ENCODE results near the gene ADCK1. TPM values are rescaled to one million over a fixed set of nuclear protein-coding genes. Genes with fewer than 3 reads are reported as not detected.

Gene ADCK1
- total and polyA plus RNA-seq, 2 of the 13 experiments (the other 11 are each of a cell fraction or from before 2014, with no cell fraction given) = 3.9 to 6.3 TPM

DNA sequence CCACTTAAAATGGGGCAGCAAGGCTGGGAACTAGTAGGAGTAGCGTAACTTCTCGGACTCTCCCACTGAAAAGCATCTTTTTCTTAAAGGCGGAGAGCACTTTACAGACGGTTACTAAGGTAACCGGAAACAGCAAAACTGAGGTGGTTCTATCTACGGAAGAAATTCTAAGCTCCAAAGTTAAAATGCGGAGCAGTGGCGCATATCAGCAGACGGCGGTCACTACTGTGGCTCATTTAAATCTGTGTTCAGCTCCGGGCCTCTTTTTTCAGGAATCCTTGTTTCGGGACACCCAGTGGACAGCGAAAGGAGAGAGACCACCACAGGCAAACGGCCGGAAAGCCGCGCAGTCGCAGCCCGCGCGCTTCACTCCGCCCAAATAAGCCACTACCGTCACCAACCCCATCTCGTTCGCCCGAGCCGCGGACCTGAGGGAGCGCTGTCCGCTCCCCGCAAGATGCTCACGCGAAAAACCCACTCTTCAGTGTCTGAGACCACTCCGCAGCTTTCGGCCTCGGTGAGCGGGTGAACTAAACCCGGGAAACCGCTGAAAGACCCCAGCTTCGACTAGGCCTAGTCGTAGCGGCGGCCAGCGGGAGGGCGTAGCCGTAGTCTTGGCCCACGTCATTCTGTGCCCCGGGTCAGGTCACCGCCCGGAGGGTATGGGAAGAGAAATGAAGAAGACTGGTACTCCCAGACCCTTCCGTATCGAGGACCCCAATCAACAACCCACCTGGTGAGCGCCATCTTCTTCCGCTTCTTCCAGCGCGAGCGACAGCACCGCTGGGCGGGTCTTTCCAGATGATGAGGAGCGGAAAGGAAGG, 39.3 kb upstream of the ADCK1 start, which contains the start of gene SNW1 (continued):
- no peak for TF ChIP-seq XRCC5 (optimal IDR thresholded peaks at IDR 0.05; ENCODE audit: low read length)
- 0 out of 2 replicates have a peak, but pooled peaks have one; percentile 21 for TF ChIP-seq NFYB (CRISPR knock-in tag; IDR thresholded peaks at IDR 0.05)
- peak; percentile 36; the same call in 1 of the 2 replicates for TF ChIP-seq FIP1L1 (IDR thresholded peaks at IDR 0.05; ENCODE audit: borderline replicate concordance, insufficient read depth, low read depth, low read length)
- no peak for TF ChIP-seq SMC3 (IDR thresholded peaks at IDR 0.05; ENCODE audit: low read length)
- TF ChIP-seq CREB1 (IDR thresholded peaks at IDR 0.05) = peak; percentile 32
- TF ChIP-seq CREB1 (CRISPR knock-in tag; IDR thresholded peaks at IDR 0.05) = no peak; the same call in 1 of the 2 replicates
- TF ChIP-seq GATA4 (IDR thresholded peaks at IDR 0.05; ENCODE audit: borderline replicate concordance, low read depth) = no peak
- TF ChIP-seq, protein P1, sequence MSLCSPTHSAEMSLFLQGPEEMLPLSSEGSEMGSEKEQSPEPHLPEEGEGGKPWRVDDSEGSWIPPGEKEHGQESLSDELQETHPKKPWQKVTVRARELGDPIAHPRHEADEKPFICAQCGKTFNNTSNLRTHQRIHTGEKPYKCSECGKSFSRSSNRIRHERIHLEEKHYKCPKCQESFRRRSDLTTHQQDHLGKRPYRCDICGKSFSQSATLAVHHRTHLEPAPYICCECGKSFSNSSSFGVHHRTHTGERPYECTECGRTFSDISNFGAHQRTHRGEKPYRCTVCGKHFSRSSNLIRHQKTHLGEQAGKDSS (CRISPR knock-in tag; IDR thresholded peaks at IDR 0.05; ENCODE audit: borderline replicate concordance, low read depth) = no peak
- no peak for TF ChIP-seq ZNF468 (CRISPR knock-in tag; IDR thresholded peaks at IDR 0.05)
- TF ChIP-seq, protein P2, sequence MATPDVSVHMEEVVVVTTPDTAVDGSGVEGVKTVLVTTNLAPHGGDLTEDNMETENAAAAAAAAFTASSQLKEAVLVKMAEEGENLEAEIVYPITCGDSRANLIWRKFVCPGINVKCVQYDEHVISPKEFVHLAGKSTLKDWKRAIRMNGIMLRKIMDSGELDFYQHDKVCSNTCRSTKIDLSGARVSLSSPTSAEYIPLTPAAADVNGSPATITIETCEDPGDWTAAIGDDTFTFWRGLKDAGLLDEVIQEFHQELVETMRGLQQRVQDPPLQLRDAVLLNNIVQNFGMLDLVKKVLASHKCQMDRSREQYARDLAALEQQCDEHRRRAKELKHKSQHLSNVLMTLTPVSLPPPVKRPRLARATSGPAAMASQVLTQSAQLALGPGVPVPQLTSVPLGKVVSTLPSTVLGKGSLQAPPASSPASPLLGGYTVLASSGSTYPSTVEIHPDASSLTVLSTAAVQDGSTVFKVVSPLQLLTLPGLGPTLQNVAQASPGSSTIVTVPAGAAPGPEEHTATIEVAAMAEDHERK (CRISPR knock-in tag; IDR thresholded peaks at IDR 0.05; ENCODE audit: low read depth) = peak; percentile 33; the same call in 1 of the 2 replicates
- TF ChIP-seq, protein P3, sequence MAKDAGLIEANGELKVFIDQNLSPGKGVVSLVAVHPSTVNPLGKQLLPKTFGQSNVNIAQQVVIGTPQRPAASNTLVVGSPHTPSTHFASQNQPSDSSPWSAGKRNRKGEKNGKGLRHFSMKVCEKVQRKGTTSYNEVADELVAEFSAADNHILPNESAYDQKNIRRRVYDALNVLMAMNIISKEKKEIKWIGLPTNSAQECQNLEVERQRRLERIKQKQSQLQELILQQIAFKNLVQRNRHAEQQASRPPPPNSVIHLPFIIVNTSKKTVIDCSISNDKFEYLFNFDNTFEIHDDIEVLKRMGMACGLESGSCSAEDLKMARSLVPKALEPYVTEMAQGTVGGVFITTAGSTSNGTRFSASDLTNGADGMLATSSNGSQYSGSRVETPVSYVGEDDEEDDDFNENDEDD (CRISPR knock-in tag; IDR thresholded peaks at IDR 0.05; ENCODE audit: borderline replicate concordance) = peak; percentile 29; the same call in 1 of the 2 replicates
- peak; percentile 63 for TF ChIP-seq ETV5 (CRISPR knock-in tag; IDR thresholded peaks at IDR 0.05; ENCODE audit: borderline replicate concordance)
- TF ChIP-seq ZNF484 (CRISPR knock-in tag; IDR thresholded peaks at IDR 0.05; ENCODE audit: borderline replicate concordance, low read depth) = no peak
- TF ChIP-seq LCORL (IDR thresholded peaks at IDR 0.05) = no peak
- TF ChIP-seq LCORL (CRISPR knock-in tag; IDR thresholded peaks at IDR 0.05) = peak; percentile 48; the same call in 1 of the 2 replicates
- TF ChIP-seq, protein P4, sequence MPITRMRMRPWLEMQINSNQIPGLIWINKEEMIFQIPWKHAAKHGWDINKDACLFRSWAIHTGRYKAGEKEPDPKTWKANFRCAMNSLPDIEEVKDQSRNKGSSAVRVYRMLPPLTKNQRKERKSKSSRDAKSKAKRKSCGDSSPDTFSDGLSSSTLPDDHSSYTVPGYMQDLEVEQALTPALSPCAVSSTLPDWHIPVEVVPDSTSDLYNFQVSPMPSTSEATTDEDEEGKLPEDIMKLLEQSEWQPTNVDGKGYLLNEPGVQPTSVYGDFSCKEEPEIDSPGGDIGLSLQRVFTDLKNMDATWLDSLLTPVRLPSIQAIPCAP (CRISPR knock-in tag; IDR thresholded peaks at IDR 0.05; ENCODE audit: low read depth) = no peak
- TF ChIP-seq ZFX (CRISPR knock-in tag; IDR thresholded peaks at IDR 0.05; ENCODE audit: low read depth) = peak; percentile 98
- TF ChIP-seq, protein P5, sequence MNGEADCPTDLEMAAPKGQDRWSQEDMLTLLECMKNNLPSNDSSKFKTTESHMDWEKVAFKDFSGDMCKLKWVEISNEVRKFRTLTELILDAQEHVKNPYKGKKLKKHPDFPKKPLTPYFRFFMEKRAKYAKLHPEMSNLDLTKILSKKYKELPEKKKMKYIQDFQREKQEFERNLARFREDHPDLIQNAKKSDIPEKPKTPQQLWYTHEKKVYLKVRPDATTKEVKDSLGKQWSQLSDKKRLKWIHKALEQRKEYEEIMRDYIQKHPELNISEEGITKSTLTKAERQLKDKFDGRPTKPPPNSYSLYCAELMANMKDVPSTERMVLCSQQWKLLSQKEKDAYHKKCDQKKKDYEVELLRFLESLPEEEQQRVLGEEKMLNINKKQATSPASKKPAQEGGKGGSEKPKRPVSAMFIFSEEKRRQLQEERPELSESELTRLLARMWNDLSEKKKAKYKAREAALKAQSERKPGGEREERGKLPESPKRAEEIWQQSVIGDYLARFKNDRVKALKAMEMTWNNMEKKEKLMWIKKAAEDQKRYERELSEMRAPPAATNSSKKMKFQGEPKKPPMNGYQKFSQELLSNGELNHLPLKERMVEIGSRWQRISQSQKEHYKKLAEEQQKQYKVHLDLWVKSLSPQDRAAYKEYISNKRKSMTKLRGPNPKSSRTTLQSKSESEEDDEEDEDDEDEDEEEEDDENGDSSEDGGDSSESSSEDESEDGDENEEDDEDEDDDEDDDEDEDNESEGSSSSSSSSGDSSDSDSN (CRISPR knock-in tag; IDR thresholded peaks at IDR 0.05) = peak; percentile 79
- TF ChIP-seq, protein P6, sequence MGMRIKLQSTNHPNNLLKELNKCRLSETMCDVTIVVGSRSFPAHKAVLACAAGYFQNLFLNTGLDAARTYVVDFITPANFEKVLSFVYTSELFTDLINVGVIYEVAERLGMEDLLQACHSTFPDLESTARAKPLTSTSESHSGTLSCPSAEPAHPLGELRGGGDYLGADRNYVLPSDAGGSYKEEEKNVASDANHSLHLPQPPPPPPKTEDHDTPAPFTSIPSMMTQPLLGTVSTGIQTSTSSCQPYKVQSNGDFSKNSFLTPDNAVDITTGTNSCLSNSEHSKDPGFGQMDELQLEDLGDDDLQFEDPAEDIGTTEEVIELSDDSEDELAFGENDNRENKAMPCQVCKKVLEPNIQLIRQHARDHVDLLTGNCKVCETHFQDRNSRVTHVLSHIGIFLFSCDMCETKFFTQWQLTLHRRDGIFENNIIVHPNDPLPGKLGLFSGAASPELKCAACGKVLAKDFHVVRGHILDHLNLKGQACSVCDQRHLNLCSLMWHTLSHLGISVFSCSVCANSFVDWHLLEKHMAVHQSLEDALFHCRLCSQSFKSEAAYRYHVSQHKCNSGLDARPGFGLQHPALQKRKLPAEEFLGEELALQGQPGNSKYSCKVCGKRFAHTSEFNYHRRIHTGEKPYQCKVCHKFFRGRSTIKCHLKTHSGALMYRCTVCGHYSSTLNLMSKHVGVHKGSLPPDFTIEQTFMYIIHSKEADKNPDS (CRISPR knock-in tag; IDR thresholded peaks at IDR 0.05) = 0 out of 2 replicates have a peak, but pooled peaks have one; percentile 56
- TF ChIP-seq ZNF354B (CRISPR knock-in tag; IDR thresholded peaks at IDR 0.05) = no peak

All from HepG2 (cell line).